NCI-H1417 treated with DMSO at 0.1 percent for 48 hours (cell line): ENCODE measurements around the gene KHDC3L.

Experiments
- DNase-seq: peaks from one replicate; lab custom pipeline; 2025; lab: John Stamatoyannopoulos, UW

The KHDC3L gene

GRCh38 chr6:73362358-73362757 is at the start of gene KHDC3L:
Gene KHDC3L, plus strand, starts transcription at chr6:73362658. Its CDS starts 72 bp downstream, at chr6:73362730.
- DNase-seq = no peak

- no peak for DNase-seq
Observed at GRCh38 chr6:73314577-73315492, 47.6 kb upstream of the KHDC3L start.

- DNase-seq = no peak
Observed at GRCh38 chr6:73323323-73323722, 39.1 kb upstream of the KHDC3L start.

GRCh38 chr6:73325656-73326055 is 36.8 kb upstream of the KHDC3L start:
- DNase-seq = no peak

GRCh38 chr6:73328790-73329189 is 33.7 kb upstream of the KHDC3L start:
- no peak for DNase-seq

GRCh38 chr6:73329201-73329600 is 33.3 kb upstream of the KHDC3L start:
- DNase-seq = no peak

GRCh38 chr6:73339340-73339739 is 23.1 kb upstream of the KHDC3L start:
- DNase-seq = no peak

GRCh38 chr6:73340048-73340447 is 22.4 kb upstream of the KHDC3L start:
- DNase-seq = no peak

GRCh38 chr6:73341335-73341734 is 21.1 kb upstream of the KHDC3L start:
- DNase-seq = no peak

- no peak for DNase-seq
Observed at GRCh38 chr6:73342174-73342573, 20.3 kb upstream of the KHDC3L start.

- no peak for DNase-seq
Observed at GRCh38 chr6:73343164-73343563, 19.3 kb upstream of the KHDC3L start.

GRCh38 chr6:73348550-73349204 is 13.8 kb upstream of the KHDC3L start:
- DNase-seq = no peak

- no peak for DNase-seq
Observed at GRCh38 chr6:73349311-73349710, 13.1 kb upstream of the KHDC3L start.

GRCh38 chr6:73353636-73354593 is 8.5 kb upstream of the KHDC3L start, which contains the start of gene DPPA5:
Gene DPPA5, minus strand, starts transcription at chr6:73354276. Its CDS starts 51 bp downstream, at chr6:73354225.
- DNase-seq = no peak

- DNase-seq = no peak
Observed at GRCh38 chr6:73362869-73363536, 545 bp downstream of the KHDC3L start.

GRCh38 chr6:73363537-73363875 is 1.0 kb downstream of the KHDC3L start:
- DNase-seq = no peak

- no peak for DNase-seq
Observed at GRCh38 chr6:73364121-73364520, 1.7 kb downstream of the KHDC3L start.

GRCh38 chr6:73364549-73364948 is 2.1 kb downstream of the KHDC3L start:
- no peak for DNase-seq

- DNase-seq = no peak
Observed at GRCh38 chr6:73367761-73368355, 5.4 kb downstream of the KHDC3L start.

- DNase-seq = no peak
Observed at GRCh38 chr6:73368675-73369074, 6.2 kb downstream of the KHDC3L start.

- DNase-seq = no peak
Observed at GRCh38 chr6:73369157-73369556, 6.7 kb downstream of the KHDC3L start.
